Osteocyte (in vitro differentiated cells): ENCODE measurements around the gene DCTN5. TPM values are rescaled to one million over a fixed set of nuclear protein-coding genes. Genes with fewer than 3 reads are reported as not detected.
A peak's percentile ranks its signal among the peaks of the same experiment; 100 is the strongest.

ENCODE experiments used
- DNase-seq: peaks from one replicate; pipeline ENCODE4 v3.0.0; 2021; ENCODE audit warnings: mixed read lengths; ENCODE audit not compliant: unreplicated experiment; ENCODE audit errors: extremely low spot score
- H3K27ac Mint-ChIP-seq: one replicate; pipeline ENCODE4 v1.8.0; 2021; ENCODE audit warnings: mild to moderate bottlenecking, mixed read lengths; ENCODE audit not compliant: unreplicated experiment
- H3K27me3 Mint-ChIP-seq: one replicate; pipeline ENCODE4 v1.8.0; 2021; ENCODE audit warnings: mixed read lengths; ENCODE audit not compliant: unreplicated experiment
- H3K36me3 Mint-ChIP-seq: one replicate; pipeline ENCODE4 v1.8.0; 2021; ENCODE audit warnings: mixed read lengths; ENCODE audit not compliant: unreplicated experiment
- H3K4me1 Mint-ChIP-seq: one replicate; pipeline ENCODE4 v1.8.0; 2021; ENCODE audit warnings: mixed read lengths; ENCODE audit not compliant: unreplicated experiment
- H3K4me3 Mint-ChIP-seq: one replicate; pipeline ENCODE4 v1.8.0; 2021; ENCODE audit warnings: mild to moderate bottlenecking, moderate library complexity, mixed read lengths; ENCODE audit not compliant: unreplicated experiment
- H3K9me3 Mint-ChIP-seq: one replicate; pipeline ENCODE4 v1.8.0; 2021; ENCODE audit warnings: mixed read lengths; ENCODE audit not compliant: unreplicated experiment
- CTCF ChIP-seq: fragments of 200-600 bp; sonication (generic); IDR thresholded peaks from 2 replicates; pipeline ENCODE4 v1.5.0; 2021; ENCODE audit warnings: antibody characterized with exemption, mild to moderate bottlenecking, moderate library complexity
- total RNA-seq: library from RNA; stranded (reverse); gene quantifications from 2 replicates; pipeline ENCODE4 v1.2.1, GENCODE V29; 2021

Gene DCTN5
- total RNA-seq, 1 donor from 2014 or later: 65.3 TPM

- H3K36me3 Mint-ChIP-seq: peaks cover 54% of the 10 kb centered on the region
- no peak for DNase-seq
- no peak for TF ChIP-seq CTCF
- H3K27ac Mint-ChIP-seq: no peak overlapping the region
- H3K4me1 Mint-ChIP-seq: no peaks in the 10 kb centered on the region
- H3K4me3 Mint-ChIP-seq: no peak overlapping the region
- H3K9me3 Mint-ChIP-seq: no peaks in the 10 kb centered on the region
- no peaks in the 10 kb centered on the region for H3K27me3 Mint-ChIP-seq
These were observed 29.0 kb downstream of the DCTN5 start for GRCh38 chr16:23670137-23670776.

GRCh38 chr16:23673971-23674614 is 32.8 kb downstream of the DCTN5 start:
- Mint-ChIP-seq H3K27me3 (no peaks in the 10 kb centered on the region), H3K27ac (no peak overlapping the region), H3K4me1 (peaks cover 7% of the 10 kb centered on the region), H3K36me3 (peaks cover 20% of the 10 kb centered on the region), H3K4me3 (no peak overlapping the region), H3K9me3 (no peaks in the 10 kb centered on the region)
- no peak for DNase-seq
- TF ChIP-seq CTCF: no peak

GRCh38 chr16:23676924-23677480 is 35.7 kb downstream of the DCTN5 start:
- peaks cover 29% of the 10 kb centered on the region for H3K4me1 Mint-ChIP-seq
- no peak overlapping the region for H3K27ac Mint-ChIP-seq
- no peak for TF ChIP-seq CTCF
- peaks cover 11% of the 10 kb centered on the region for H3K36me3 Mint-ChIP-seq
- no peak overlapping the region for H3K4me3 Mint-ChIP-seq
- H3K27me3 Mint-ChIP-seq: no peaks in the 10 kb centered on the region
- no peaks in the 10 kb centered on the region for H3K9me3 Mint-ChIP-seq
- no peak for DNase-seq

- Mint-ChIP-seq H3K36me3 (peaks cover 11% of the 10 kb centered on the region), H3K4me3 (peak within 1 kb of the TSS; percentile 78), H3K9me3 (no peaks in the 10 kb centered on the region), H3K4me1 (peaks cover 29% of the 10 kb centered on the region), H3K27ac (peak within 1 kb of the TSS; percentile 78), H3K27me3 (no peaks in the 10 kb centered on the region)
- TF ChIP-seq CTCF: peak; percentile 56
- peak; percentile 92 for DNase-seq
These were observed 37.4 kb downstream of the DCTN5 start, which contains the start of gene PLK1 for GRCh38 chr16:23678430-23679273. TSS of gene PLK1 (plus strand) at chr16:23678889. CDS start at chr16:23678933, 44 bp downstream.
